ENCODE results near the gene DPYD.

Gene DPYD

GRCh38 chr1:97623220-97623619 is 297.6 kb downstream of the DPYD start:
- TF ChIP-seq, protein P1, sequence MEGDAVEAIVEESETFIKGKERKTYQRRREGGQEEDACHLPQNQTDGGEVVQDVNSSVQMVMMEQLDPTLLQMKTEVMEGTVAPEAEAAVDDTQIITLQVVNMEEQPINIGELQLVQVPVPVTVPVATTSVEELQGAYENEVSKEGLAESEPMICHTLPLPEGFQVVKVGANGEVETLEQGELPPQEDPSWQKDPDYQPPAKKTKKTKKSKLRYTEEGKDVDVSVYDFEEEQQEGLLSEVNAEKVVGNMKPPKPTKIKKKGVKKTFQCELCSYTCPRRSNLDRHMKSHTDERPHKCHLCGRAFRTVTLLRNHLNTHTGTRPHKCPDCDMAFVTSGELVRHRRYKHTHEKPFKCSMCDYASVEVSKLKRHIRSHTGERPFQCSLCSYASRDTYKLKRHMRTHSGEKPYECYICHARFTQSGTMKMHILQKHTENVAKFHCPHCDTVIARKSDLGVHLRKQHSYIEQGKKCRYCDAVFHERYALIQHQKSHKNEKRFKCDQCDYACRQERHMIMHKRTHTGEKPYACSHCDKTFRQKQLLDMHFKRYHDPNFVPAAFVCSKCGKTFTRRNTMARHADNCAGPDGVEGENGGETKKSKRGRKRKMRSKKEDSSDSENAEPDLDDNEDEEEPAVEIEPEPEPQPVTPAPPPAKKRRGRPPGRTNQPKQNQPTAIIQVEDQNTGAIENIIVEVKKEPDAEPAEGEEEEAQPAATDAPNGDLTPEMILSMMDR (conservative IDR thresholded peaks at IDR 0.05; ENCODE audit: control insufficient read depth, insufficient read depth, low read depth, low read length) = no peak
- DNase-seq (ENCODE audit: low read depth) = no peak
- no peak overlapping the region for H3K4me3 ChIP-seq (ENCODE audit: control insufficient read depth, low read depth, low read length)

- H3K4me3 ChIP-seq (ENCODE audit: control insufficient read depth, low read depth, low read length) = no peak overlapping the region
- DNase-seq (ENCODE audit: low read depth) = peak; percentile 27
- TF ChIP-seq, protein P1 (conservative IDR thresholded peaks at IDR 0.05; ENCODE audit: control insufficient read depth, insufficient read depth, low read depth, low read length) = no peak
These were observed 298.9 kb downstream of the DPYD start for GRCh38 chr1:97621955-97622354.

DNA sequence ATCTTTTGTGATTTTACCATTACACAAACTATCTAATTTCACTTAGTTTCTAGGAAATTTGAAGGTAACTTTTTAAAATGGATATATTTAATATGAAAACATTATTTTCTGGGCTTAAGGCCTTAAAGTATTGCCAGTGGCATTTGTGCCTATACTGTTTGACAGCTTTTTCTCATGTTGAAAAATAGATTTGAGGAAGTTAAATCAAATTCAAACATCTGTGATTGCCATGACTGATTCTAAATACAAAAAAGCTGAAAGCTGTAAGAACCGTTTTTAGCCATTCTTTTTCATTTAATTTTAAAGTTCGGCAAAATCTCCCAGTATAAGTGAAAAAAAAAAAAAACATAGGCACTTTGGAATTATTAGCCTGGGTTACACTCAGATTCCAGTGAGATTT is 301.1 kb downstream of the DPYD start:
- H3K4me3 ChIP-seq (ENCODE audit: control insufficient read depth, low read depth, low read length) = no peak overlapping the region
- no peak for DNase-seq (ENCODE audit: low read depth)
- TF ChIP-seq, protein P1 (conservative IDR thresholded peaks at IDR 0.05; ENCODE audit: control insufficient read depth, insufficient read depth, low read depth, low read length) = no peak

- TF ChIP-seq, protein P1 (conservative IDR thresholded peaks at IDR 0.05; ENCODE audit: control insufficient read depth, insufficient read depth, low read depth, low read length) = no peak
- DNase-seq (ENCODE audit: low read depth) = no peak
- no peak overlapping the region for H3K4me3 ChIP-seq (ENCODE audit: control insufficient read depth, low read depth, low read length)
These were observed 310.1 kb downstream of the DPYD start for GRCh38 chr1:97610748-97611147.

GRCh38 chr1:97610102-97610501 is 310.7 kb downstream of the DPYD start:
- TF ChIP-seq, protein P1 (conservative IDR thresholded peaks at IDR 0.05; ENCODE audit: control insufficient read depth, insufficient read depth, low read depth, low read length) = no peak
- no peak for DNase-seq (ENCODE audit: low read depth)
- no peak overlapping the region for H3K4me3 ChIP-seq (ENCODE audit: control insufficient read depth, low read depth, low read length)

DNA sequence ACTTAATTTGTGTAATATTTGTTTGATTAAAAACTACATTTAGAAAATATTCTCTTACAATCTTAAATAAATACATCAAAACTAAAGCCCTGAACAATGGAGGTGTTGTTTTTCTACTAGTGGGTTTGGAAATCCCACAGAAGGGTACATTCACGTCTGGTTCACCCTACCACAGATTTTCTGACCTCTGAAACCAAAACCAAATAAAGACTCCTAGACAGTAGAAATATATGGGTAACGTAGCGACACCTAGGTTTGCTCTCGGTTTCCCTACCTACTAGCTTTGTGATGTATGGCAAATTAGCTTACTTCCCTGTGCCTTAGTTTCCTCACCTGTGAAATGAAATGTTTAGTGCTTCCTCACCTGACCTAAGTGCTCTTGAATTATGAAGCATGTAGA is 312.6 kb downstream of the DPYD start:
- no peak overlapping the region for H3K4me3 ChIP-seq (ENCODE audit: control insufficient read depth, low read depth, low read length)
- DNase-seq (ENCODE audit: low read depth) = no peak
- TF ChIP-seq, protein P1 (conservative IDR thresholded peaks at IDR 0.05; ENCODE audit: control insufficient read depth, insufficient read depth, low read depth, low read length) = no peak

DNA sequence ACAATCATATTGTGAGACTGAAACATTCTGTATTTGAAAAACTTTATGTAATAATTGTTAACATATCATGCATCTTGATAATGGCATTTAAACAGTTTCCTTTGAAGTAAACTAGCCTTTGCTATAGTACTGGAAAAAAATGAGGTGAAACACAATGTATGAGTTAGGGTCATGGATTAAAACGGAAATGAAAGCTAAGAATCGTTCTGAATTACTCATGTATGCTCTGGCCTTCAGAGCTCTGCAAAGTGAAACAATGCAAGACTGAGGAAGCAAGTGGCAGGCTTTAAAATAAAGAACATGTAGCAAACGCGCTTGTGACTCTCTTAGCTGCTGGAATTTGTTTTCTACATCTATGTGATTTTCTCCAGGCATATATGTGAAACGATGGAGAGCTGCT is 317.1 kb downstream of the DPYD start:
- TF ChIP-seq, protein P1 (conservative IDR thresholded peaks at IDR 0.05; ENCODE audit: control insufficient read depth, insufficient read depth, low read depth, low read length) = no peak
- no peak for DNase-seq (ENCODE audit: low read depth)
- no peak overlapping the region for H3K4me3 ChIP-seq (ENCODE audit: control insufficient read depth, low read depth, low read length)

All from fibroblast of mammary gland (primary cell).